Skeletal muscle cell (primary cell): ENCODE measurements around the gene TPM1.
A peak's percentile ranks its signal among the peaks of the same experiment; 100 is the strongest.
"Not testable (repeated sequence)": the region's sequence is repeated elsewhere in the genome, so short reads cannot be mapped to it uniquely, and the experiment has no call there.

Experiments used
- DNase-seq: peaks from one replicate; pipeline ENCODE4 v3.0.0-alpha.2; 2010; ENCODE audit warnings: low read depth
- H3K4me3 ChIP-seq: 2 replicates; pipeline ENCODE4 v1.5.1; 2011; ENCODE audit warnings: low read depth, mild to moderate bottlenecking, control low read depth, low read length, moderate library complexity

TPM1 gene

DNA sequence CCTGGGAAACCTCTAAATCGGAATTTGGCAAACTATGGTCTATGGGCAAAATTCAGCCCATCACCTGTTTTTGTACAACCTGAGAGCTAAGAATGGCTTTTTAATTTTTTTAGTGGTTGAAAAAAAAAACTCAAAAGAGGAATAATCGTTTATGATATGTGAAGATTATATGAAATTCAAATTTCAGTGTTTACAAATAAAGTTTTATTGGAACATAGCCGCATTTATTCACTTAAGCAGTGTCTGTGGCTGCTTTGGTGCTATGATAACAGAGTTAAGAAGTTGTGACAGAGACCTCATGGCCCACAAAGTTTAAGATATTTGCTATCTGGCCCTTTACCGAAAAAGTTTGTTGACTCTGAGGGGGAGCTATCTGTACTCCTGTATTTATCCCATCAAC is 42.7 kb downstream of the TPM1 start:
- no peak for DNase-seq
- H3K4me3 ChIP-seq: no peak overlapping the region

DNA sequence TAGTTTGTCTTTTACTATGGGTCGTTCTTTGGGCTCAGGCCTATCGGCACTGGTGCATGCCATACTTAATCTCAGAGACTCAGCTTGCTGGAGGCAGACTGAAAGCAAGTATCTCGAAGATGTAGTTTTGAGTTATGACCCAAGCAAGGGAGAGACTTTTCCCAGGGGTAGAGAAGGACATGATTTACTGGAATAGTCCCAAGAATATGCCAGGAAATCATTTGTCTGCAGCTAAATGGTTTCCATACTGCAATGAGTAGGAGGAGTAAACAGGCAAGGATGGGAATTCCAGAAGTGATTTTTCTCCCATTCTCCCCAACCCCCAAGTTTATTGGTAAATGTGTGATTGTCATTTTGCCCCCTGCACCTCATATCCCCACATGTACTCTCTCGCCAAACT is 43.7 kb downstream of the TPM1 start:
- H3K4me3 ChIP-seq: no peak overlapping the region
- DNase-seq: no peak

DNA sequence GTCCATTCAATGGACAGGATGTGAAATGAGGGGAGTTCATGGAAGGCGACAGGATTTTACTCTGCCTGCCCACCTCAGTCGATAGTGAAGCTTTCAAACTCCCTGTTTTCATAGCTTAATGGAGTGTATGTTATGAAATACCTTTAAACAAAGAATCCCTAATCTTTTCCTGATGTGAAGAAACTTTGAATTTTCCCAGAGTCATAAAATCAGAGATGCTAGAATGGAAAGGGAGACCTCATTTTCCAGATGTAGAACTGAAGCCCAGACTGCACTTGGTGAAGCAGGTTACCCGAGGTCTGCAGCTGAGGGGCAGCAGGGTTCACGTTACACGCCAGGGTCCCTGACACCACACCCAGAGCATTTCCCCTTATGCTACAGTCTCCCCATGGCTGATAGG is 44.4 kb downstream of the TPM1 start:
- H3K4me3 ChIP-seq: no peak overlapping the region
- no peak for DNase-seq

DNA sequence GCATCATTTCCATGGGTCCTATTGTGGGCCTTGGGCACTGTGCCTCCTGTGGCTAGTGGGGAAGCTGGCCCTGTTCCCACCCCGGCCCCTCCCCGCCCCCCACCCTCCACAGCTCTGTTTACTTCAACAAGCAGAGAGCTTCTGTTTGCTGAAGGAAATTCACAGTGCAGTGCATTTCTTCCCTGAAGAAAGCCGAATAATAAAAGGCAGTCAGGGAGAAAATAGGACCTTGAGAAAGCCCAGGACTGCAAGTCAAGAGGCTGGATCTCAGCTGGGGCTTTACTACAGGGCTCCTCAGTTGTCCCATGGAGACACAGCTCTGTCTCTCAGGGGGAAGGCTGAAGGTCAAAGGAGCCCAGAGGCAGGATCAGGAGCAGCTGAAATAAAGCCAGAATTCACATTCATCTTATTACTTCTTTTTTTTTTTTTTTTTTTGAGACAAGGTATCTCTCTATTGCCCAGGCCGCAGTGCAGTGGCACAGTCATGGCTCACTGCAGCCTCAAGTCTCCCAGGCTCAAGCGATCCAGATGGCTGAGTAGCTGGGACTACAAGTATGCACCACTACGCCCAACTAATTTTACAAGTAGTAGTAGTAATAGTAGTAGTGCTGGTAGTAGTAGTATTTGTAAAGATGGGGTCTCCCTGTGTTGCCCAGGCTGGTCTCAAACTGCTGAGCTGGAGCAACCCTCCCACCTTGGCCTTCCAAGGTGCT is 46.1 kb downstream of the TPM1 start:
- DNase-seq: no peak
- H3K4me3 ChIP-seq: no peak overlapping the region

DNA sequence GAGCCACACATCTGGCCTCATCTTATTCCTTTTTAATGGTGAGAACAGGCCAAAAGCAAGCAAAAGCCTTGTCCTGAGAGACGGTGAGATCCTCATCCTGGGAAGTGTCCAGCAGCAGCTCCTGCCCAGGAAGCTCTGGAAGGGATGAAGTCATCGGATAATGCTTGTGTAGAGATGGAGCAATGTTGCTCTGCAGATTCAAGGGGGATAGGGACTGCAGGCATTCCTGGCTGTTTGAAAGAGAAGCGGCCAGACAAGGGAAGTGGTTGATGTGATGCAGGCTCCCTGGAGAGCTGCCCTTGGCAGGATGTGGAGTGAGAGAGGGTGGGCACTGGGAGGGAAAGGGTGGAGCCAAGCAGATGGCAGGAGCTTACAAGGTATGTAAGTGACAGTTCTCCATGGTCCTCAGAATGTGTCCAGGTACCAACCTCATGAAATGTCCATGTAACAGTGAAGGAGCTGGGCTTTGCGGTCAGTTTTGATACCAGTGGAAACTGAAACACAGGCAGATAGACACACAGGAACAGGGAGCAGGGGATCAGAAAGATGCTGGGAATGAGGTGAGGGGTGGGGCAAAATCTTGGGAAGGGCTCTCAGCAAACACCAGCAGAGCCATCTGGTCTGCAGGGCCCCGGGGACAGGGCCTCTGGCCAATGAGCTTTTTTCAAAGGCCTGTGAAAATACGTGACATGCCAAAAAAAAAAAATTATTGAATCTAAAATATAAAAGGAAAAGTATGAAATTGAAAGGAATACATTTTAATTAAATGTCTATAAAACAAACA is 46.9 kb downstream of the TPM1 start:
- DNase-seq: peak; percentile 95

DNA sequence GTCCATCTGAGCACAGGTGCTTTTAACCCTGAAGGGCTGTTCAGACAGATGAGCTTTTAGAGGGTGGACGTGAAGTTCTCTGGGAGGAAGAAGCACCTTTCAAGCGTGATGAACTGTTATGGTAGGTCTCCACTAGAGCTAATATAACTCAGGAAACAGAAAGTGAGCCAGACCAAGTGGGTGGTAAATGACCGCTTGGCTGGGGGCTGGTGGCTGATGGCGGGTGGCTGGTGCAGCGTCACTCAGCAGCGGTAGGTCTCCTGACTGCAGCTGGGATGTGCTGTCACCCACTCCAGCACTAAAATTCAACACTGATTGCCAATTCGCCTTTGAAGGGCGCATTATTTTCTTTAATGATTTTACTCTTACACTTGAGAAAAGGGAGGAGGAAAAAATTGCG is 47.9 kb downstream of the TPM1 start:
- no peak overlapping the region for H3K4me3 ChIP-seq
- no peak for DNase-seq

More for the DNA sequence above, 46.9 kb downstream of the TPM1 start:
- H3K4me3 ChIP-seq: no peak overlapping the region

DNA sequence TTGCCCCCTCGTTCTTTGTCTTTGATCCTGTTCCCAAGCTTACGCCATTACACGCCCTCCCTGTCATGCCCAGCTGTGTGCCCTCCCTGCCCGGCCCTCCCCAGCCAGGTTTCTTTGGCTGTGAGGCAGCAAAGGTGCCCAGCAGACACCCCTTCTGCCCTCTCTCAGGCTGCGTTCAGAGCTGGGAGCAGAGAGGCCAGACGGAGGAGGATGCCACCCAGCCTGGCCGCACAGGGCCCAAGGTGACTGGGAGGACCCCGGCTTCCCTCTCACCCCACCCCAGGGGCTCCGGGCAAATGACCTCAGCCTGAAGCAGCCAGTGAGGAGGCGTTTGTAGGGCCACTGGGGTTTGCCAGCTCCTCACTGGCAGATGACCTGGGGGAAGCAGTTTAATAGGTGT is 48.3 kb downstream of the TPM1 start:
- no peak overlapping the region for H3K4me3 ChIP-seq
- no peak for DNase-seq

DNA sequence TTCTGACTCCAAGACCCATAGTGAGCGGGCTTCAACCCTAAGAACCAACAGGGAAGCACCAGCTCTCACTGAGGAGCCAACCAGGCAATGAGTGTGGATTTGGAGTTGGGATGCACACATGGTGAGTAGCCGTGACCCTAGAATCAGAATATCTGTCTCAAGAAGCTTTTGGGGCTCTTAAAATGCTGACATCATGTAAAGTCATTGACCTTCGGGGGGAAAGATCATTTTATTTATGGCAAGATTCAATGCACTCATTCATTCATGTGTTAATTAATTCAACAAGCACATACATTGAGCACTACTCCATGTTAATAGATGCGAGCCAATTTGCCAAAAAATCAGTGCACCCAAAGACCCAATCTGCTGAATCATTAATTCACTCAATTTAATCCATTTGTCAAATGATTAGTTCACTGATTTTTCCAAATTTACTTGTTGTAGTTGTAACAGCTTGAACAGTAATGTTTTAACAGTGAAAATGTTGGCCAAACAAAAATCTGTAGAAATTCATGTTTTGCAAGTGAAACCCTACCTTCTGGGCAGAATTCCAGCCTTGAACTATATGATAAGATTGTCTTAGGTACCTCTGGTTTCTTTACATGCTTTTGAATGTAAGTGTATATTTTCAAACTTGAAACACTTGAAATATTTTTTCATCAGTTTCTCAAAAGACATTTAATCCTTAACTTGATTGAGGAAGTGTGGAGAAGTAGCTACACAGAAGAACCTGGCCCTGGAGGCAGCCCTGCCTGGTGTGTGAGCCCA is 49.3 kb downstream of the TPM1 start:
- H3K4me3 ChIP-seq: no peak overlapping the region
- no peak for DNase-seq

DNA sequence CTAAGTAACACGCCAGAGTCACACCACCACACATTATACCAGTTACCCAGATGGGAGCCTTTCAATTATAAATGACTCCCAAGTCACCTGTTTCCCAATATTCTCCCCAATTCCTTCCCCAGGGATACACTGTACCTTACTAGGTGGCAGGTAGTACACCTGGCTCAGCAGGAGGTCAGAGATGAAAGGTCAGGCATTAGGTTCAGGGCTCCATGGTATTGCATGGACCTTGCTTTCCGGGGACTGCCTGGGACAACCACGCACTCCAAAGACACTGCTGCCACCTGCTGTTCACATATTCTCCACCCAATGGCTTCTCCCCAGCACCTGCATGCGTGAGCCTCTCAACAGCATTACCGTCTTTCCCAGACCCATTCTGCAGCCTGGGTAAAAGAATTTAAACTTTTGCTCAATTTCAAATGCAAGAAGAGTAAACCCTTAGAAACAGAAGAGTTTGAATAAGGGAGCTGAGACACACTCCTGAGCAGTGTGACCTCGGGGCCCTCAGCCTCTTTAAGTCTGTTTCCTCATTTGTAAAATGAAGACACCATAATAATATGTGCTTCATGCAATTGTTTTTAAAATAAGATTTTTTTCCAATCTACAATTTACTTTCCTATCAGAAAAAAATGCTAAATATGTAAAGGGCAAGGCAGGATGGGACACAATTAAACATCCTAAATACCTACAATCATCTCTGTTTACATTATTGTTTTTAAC is 51.1 kb downstream of the TPM1 start:
- no peak for DNase-seq
- no peak overlapping the region for H3K4me3 ChIP-seq

DNA sequence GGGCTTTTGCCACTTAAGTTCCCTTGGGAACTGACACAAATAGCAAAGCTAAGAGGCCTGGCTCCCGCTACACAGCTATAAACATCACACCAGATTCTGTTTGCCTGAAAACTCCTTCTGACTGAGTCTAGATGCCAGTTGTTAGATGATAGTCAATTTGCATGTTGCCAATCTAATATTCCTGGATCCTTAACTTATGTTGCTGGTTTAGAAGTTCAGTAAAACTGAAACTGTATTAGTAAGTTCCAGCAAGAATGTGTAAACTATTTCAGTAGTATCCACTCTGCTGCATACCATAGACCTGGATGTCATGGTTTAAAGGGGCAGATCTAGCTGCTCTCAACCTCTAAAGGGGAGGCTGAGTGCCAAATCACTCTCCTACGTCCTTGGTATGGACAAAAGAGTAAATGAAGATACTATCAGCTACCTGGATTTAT is 52.0 kb downstream of the TPM1 start:
- peak; percentile 30 for DNase-seq
- no peak overlapping the region for H3K4me3 ChIP-seq

DNA sequence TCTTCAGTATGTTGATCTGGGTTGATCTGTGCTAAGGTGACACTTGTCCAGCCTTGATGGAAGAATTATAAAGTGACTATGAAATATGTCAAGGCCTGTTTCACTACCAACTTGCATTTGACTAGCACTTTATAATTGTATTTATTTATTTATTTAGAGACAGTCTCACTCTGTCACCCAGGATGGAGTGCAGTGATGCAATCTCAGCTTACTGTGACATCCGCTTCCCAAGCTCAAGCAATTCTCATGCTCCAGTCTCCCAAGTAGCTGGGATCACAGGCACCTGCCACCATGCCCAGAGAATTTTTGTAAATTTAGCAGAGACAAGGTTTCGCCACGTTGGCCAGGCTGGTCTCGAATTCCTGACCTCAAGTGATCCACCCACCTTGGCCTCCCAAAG is 53.6 kb downstream of the TPM1 start:
- DNase-seq: no peak
- no peak overlapping the region for H3K4me3 ChIP-seq

DNA sequence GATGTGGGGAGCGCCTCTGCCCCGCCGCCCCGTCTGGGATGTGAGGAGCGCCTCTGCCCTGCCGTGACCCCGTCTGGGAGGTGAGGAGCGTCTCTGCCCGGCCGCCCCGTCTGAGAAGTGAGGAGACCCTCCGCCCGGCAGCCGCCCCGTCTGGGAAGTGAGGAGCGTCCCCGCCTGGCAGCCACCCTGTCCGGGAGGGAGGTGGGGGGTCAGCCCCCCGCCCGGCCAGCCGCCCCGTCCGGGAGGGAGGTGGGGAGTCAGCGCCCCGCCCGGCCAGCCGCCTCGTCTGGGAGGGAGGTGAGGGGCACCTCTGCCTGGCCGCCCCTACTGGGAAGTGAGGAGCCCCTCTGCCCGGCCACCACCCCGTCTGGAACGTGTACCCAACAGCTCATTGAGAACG is 56.4 kb downstream of the TPM1 start:
- not testable (repeated sequence) for H3K4me3 ChIP-seq, DNase-seq

DNA sequence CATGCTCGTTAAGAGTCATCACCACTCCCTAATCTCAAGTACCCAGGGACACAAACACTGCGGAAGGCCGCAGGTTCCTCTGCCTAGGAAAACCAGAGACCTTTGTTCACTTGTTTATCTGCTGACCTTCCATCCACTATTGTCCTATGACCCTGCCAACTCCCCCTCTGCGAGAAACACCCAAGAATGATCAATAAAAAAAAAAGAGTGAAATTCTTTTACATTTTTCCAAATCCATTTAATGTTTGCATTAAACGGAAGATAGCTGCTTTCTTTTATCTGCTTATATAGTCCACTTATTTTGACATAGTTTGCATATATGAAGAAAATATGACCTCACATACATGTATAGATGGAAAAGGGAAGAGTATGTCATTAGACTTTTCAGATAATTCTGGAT is 57.0 kb downstream of the TPM1 start:
- H3K4me3 ChIP-seq, DNase-seq: not testable (repeated sequence)

DNA sequence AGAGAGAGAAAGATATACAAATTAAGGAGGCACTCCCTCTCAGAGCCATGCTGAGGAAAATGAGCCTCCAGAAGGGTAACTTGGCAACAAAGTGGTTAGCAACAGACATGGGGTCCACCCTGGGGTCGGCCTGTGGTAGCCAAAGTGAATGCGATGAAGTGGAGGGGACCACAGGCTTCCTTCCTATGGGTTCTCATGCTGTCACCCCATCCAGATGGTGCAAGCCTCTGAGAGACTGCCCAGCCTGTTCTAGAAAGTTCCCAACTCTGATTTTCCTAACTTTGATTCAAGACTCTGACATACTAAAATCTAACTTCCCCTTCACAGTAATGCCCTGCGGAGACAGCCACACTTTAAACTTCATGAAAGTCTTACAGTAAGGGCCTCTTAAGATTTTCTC is 60.9 kb downstream of the TPM1 start:
- no peak for DNase-seq
- H3K4me3 ChIP-seq: no peak overlapping the region

DNA sequence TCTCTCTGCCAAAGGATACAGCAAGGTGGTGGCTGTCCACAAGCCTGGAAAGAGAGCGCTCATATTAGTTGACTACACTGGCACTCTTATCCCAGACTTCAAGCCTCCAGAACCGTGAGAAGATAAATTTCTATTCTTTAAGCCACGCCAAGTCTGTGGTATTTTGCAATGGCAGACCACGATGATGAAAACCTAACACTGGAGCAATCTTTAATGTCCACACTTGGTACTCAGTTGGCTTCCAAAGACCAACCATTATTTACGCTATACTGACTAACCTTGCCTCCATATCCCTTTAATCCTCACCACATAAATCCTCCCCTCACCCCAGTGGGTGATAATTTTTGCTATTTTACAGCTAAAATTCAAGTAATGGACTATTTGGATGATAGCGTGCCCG is 62.2 kb downstream of the TPM1 start:
- DNase-seq: peak; percentile 74
- H3K4me3 ChIP-seq: no peak overlapping the region

DNA sequence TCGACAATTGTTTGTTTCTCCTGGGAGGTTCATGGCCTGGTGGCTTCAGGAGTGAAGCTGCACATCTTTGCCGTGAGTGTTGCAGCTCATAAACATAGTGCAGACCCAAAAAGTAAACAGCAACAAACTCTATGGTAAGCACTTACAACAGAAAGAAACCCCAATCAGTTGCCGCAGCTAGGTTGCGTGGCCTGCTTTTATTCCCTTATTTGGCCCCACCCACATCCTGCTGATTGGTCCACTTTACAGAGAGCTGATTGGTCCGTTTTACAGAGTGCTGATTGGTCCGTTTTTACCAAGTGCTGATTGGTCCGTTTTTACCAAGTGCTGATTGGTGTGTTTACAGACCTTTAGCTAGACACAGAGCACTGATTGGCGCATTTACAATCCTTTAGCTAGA is 62.8 kb downstream of the TPM1 start:
- H3K4me3 ChIP-seq: not testable (repeated sequence)

DNA sequence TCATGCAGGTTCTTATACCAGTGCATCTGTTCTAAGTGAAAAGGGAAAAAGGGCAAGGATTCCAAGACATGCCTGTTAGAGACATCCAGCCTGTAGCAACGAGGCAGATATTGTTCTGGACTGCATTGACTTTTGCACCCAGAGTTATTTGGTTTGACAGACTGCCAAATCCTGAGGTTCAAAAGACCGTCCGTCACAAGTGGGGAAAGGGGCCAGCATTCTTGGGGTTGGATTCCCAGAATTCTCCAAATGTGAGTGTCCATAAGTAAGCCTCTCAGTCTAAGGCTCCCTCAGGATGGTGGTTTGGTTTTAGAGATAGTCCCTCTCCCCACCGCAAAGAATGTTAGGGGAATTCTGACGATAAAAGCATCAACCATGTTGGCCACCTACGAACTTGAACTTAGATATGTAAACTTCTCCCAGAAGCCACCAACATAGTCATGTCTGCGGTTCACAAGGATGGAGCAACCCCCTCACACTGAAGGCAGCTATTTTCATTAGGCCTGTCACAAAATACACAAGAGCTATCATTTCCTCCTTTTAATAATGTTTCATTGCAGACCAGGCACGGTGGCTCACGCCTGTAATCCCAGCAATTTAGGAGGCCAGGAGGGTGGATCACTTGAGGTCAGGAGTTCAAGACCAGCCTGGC is 65.5 kb downstream of the TPM1 start:
- no peak overlapping the region for H3K4me3 ChIP-seq
- DNase-seq: peak; percentile 100

More for the DNA sequence above, 62.8 kb downstream of the TPM1 start:
- DNase-seq: not testable (repeated sequence)

DNA sequence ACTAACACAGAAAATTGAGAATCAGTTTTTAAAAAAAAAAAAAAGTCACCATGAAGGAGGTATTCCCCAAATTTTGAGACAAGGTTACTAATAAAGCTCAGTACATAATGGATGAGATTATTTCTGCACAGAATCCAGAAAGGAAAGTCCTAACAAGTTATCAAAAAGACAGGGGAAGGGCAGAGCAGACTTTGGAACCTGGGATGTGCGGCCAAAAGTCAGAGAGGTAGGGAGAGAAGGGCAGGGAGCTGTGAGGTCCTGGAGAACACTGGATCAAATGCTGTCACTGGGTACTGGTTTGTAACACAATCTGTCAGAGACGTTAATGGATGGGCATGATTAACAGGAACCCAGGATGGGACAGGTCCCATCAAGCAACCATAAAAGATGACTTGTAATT is 67.0 kb downstream of the TPM1 start:
- no peak overlapping the region for H3K4me3 ChIP-seq
- no peak for DNase-seq

DNA sequence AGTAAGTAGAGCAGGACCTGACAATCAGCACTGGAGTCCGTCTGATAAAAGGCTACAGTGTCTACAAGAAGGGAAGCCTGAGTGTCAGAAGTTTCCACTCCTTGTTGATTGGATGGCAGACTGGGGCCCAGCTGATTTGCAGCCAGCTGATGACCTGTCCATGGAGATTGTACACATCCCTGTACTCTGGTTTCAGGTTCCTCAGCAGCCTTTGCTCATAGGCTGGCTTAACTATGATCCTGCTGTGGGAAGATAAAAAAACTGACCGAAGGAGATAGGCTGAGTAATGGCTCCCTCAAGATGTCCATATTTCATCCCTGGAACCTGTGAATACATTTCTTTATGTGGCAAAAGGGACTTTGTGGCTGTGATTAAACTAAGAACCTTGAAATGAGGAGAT is 67.4 kb downstream of the TPM1 start:
- H3K4me3 ChIP-seq: no peak overlapping the region
- DNase-seq: no peak
